ENCODE measurements around the gene HBZ. TPM values are rescaled to one million over a fixed set of nuclear protein-coding genes. Genes with fewer than 3 reads are reported as not detected.

The HBZ gene
- total RNA-seq, 1 donor from 2014 or later = not detected

Other genes starting within 250 kb of the HBZ start
- 4.6 and 5.2 TPM in 2 replicates for gene POLR3K, start 99.0 kb upstream of the HBZ start, total RNA-seq
- 14.1 and 25.7 TPM in 2 replicates for gene SNRNP25, start 98.8 kb upstream of the HBZ start, total RNA-seq
- gene RHBDF1, start 80.0 kb upstream of the HBZ start, total RNA-seq = 12.6 and 24.8 TPM in 2 replicates
- gene MPG, start 74.4 kb upstream of the HBZ start, total RNA-seq = 186 and 202 TPM in 2 replicates
- 2.4 and 3.6 TPM in 2 replicates for gene NPRL3, start 14.0 kb upstream of the HBZ start, total RNA-seq
- gene HBM, start 13.3 kb downstream of the HBZ start, total RNA-seq = not detected in 2 replicates
- gene HBA2, start 20.2 kb downstream of the HBZ start, total RNA-seq = not detected in 2 replicates
- gene HBA1, start 24.0 kb downstream of the HBZ start, total RNA-seq = not detected in 2 replicates
- 0.65 TPM in 1 of 2 replicates, not detected in the other for gene HBQ1, start 27.8 kb downstream of the HBZ start, total RNA-seq
- gene LUC7L, start 76.8 kb downstream of the HBZ start, total RNA-seq = 19.6 and 28.2 TPM in 2 replicates
- gene FAM234A, start 82.2 kb downstream of the HBZ start, total RNA-seq = 38.6 and 41.5 TPM in 2 replicates
- gene RGS11, start 123.3 kb downstream of the HBZ start, total RNA-seq = 0.20 and 0.44 TPM in 2 replicates
- under 0.01 and 0.22 TPM in 2 replicates for gene ARHGDIG, start 127.9 kb downstream of the HBZ start, total RNA-seq
- not detected in 2 replicates for gene PDIA2, start 130.5 kb downstream of the HBZ start, total RNA-seq
- 10.2 and 15.9 TPM in 2 replicates for gene AXIN1, start 200.1 kb downstream of the HBZ start, total RNA-seq
- gene MRPL28, start 217.9 kb downstream of the HBZ start, total RNA-seq = 70.8 and 80.6 TPM in 2 replicates
- 78.7 and 110 TPM in 2 replicates for gene PGAP6, start 229.3 kb downstream of the HBZ start, total RNA-seq
- gene NME4, start 244.6 kb downstream of the HBZ start, total RNA-seq = 30.4 and 55.6 TPM in 2 replicates
- gene DECR2, start 249.2 kb downstream of the HBZ start, total RNA-seq = 9.3 and 12.6 TPM in 2 replicates